CD4-positive, alpha-beta T cell treated with Interleukin-1 beta for 1 hour (primary cell): ENCODE measurements around the gene BUD31.
A peak's percentile ranks its signal among the peaks of the same experiment; 100 is the strongest.
"Not testable (repeated sequence)": the region's sequence is repeated elsewhere in the genome, so short reads cannot be mapped to it uniquely, and the experiment has no call there.

Experiments used
- DNase-seq, 2 donors: peaks; one replicate each; pipeline ENCODE4 v3.0.0-alpha.2; 2020 to 2022

BUD31 gene

GRCh38 chr7:99380823-99381663, 27.7 kb upstream of the BUD31 start:
- DNase-seq: peak; percentile 92 to 95

- DNase-seq: no peak
Measured at GRCh38 chr7:99381664-99382075, 27.1 kb upstream of the BUD31 start.

- no peak for DNase-seq
Measured at GRCh38 chr7:99383203-99383602, 25.6 kb upstream of the BUD31 start.

- no peak for DNase-seq
Measured at GRCh38 chr7:99383791-99384370, 24.9 kb upstream of the BUD31 start.

- DNase-seq: no peak
Measured at GRCh38 chr7:99384523-99384922, 24.2 kb upstream of the BUD31 start.

- no peak for DNase-seq
Measured at GRCh38 chr7:99385564-99385963, 23.2 kb upstream of the BUD31 start.

GRCh38 chr7:99386584-99387238, 22.1 kb upstream of the BUD31 start:
- peak; percentile 57 to 62 for DNase-seq

GRCh38 chr7:99387239-99387635, 21.5 kb upstream of the BUD31 start:
- not testable (repeated sequence) for DNase-seq

GRCh38 chr7:99387912-99388311, 20.9 kb upstream of the BUD31 start:
- no peak for DNase-seq

GRCh38 chr7:99389772-99390171, 19.0 kb upstream of the BUD31 start:
- DNase-seq: no peak

GRCh38 chr7:99390941-99391602, 17.7 kb upstream of the BUD31 start:
- DNase-seq: no peak

GRCh38 chr7:99392046-99392445, 16.7 kb upstream of the BUD31 start:
- DNase-seq: no peak

- DNase-seq: peak; percentile 89
Measured at GRCh38 chr7:99392659-99393354, 16.0 kb upstream of the BUD31 start.

- DNase-seq: no peak
Measured at GRCh38 chr7:99393355-99394187, 15.2 kb upstream of the BUD31 start.

GRCh38 chr7:99394188-99394502, 14.6 kb upstream of the BUD31 start:
- no peak for DNase-seq

- no peak for DNase-seq
Measured at GRCh38 chr7:99395616-99396327, 13.0 kb upstream of the BUD31 start.

GRCh38 chr7:99396418-99397296, 12.1 kb upstream of the BUD31 start:
- DNase-seq: no peak

- no peak for DNase-seq
Measured at GRCh38 chr7:99397297-99397983, 11.3 kb upstream of the BUD31 start.

GRCh38 chr7:99398891-99399445, 9.8 kb upstream of the BUD31 start:
- DNase-seq: no peak
